ENCODE data around the gene FBH1. TPM values are rescaled to one million over a fixed set of nuclear protein-coding genes. Genes with fewer than 3 reads are reported as not detected.
"Not testable (repeated sequence)": the region's sequence is repeated elsewhere in the genome, so short reads cannot be mapped to it uniquely, and the experiment has no call there.

The FBH1 gene
- total and polyA plus RNA-seq, 4 donors, result 39.4 to 93.2 (median 63.8) TPM

DNA sequence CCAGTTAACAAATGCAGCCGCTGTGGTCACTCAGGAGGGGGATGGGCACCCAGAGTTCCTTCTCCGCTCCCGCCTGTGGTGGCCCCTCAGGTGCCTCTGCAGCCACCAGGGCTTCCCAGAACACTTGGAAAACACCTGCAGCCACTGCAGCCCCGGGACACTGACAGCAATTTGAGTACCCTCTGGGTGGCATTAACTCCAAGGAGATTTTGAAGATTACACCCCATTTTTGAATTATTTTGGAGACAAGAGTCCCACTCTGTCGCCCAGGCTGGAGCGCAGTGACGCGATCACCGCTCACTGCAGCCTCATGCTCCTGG is 55.1 kb downstream of the FBH1 start:
- WGBS, 2 donors, result 68 to 69% methylated on average over 9 of the region's 9 CpGs
- peak overlapping the region in 1 of 2 donors; percentile 26 for H3K9ac ChIP-seq (ENCODE audit: insufficient read depth in 1 of 2, low read length in 2 of 2)
- no peak for ATAC-seq (ENCODE audit: insufficient read depth, low FRiP score)
- peaks cover 0 to 3% (median 0%) of the 10 kb centered on the region in 3 donors for H3K27me3 ChIP-seq (ENCODE audit: control insufficient read depth in 3 of 3, insufficient read depth in 3 of 3, low read length in 2 of 3)
- no peaks in the 10 kb centered on the region for H3K36me3 ChIP-seq (ENCODE audit: control insufficient read depth in 4 of 4, insufficient read depth in 4 of 4, low read length in 4 of 4)
- DNase-seq, result no peak
- H3K27ac ChIP-seq (ENCODE audit: low read depth in 1 of 2, low read length in 1 of 2), result peak overlapping the region; percentile 87 to 93
- no peaks in the 10 kb centered on the region for H3K9me3 ChIP-seq (ENCODE audit: control insufficient read depth in 4 of 4, insufficient read depth in 3 of 4, low read length in 3 of 4)
- H3K4me1 ChIP-seq (ENCODE audit: control insufficient read depth in 5 of 5, insufficient read depth in 5 of 5, low read length in 5 of 5), result peaks cover 6 to 35% (median 17%) of the 10 kb centered on the region in 5 donors
- TF ChIP-seq, protein P1, sequence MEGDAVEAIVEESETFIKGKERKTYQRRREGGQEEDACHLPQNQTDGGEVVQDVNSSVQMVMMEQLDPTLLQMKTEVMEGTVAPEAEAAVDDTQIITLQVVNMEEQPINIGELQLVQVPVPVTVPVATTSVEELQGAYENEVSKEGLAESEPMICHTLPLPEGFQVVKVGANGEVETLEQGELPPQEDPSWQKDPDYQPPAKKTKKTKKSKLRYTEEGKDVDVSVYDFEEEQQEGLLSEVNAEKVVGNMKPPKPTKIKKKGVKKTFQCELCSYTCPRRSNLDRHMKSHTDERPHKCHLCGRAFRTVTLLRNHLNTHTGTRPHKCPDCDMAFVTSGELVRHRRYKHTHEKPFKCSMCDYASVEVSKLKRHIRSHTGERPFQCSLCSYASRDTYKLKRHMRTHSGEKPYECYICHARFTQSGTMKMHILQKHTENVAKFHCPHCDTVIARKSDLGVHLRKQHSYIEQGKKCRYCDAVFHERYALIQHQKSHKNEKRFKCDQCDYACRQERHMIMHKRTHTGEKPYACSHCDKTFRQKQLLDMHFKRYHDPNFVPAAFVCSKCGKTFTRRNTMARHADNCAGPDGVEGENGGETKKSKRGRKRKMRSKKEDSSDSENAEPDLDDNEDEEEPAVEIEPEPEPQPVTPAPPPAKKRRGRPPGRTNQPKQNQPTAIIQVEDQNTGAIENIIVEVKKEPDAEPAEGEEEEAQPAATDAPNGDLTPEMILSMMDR (IDR thresholded peaks at IDR 0.05; ENCODE audit: control extremely low read depth, extremely low read depth), result no peak
- peak overlapping the region; percentile 28 for H3K4me3 ChIP-seq

DNA sequence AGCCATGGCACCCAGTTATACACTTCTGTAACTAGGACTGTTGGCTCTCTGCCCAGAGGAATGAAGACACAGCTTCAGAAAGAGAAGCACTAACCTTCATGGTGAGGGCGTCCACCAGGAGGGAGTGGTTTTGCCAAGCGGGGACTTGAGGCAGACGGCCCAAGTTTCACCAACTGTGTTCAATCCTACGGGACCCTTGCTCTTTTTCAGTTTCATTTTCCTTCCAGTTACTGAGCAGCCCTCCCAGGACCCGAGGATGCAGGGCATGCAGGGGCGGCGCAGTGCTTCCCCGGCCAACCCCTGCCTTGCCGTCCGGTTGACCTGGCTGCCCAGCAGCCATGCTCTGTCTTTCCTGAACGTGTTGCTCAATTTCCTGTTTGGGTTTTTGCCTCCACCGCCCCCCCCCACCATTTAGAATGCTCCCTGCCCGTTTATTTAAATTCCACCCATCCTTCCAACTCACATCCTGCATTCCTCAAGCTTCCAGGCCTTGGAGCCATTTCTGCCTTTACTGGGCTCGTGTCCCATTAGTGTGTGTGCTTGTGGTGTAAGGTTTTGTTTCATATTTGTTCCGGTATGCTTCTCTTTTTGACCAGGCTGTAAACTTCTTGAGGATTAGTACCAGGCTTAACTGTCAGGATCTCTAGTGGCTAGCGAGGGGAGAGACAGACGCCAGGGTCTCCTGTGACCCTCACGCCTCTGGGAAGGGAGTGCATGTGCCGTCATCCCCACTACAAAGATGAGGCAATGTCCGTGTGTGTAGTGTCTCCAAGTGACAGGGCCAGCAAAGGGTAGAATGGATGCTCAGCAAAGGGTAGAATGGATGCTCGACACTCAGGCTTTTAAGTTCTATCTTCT is 55.7 kb downstream of the FBH1 start:
- Histone ChIP-seq H3K4me1 (ENCODE audit: control insufficient read depth in 5 of 5, insufficient read depth in 5 of 5, low read length in 5 of 5) (peaks cover 6 to 35% (median 17%) of the 10 kb centered on the region in 5 donors), H3K4me3 (peak overlapping the region; percentile 28), H3K27ac (ENCODE audit: low read depth in 1 of 2, low read length in 1 of 2) (peak overlapping the region; percentile 87 to 93), H3K9ac (ENCODE audit: insufficient read depth in 1 of 2, low read length in 2 of 2) (peak overlapping the region in 1 of 2 donors; percentile 76), H3K36me3 (ENCODE audit: control insufficient read depth in 4 of 4, insufficient read depth in 4 of 4, low read length in 4 of 4) (no peaks in the 10 kb centered on the region), H3K9me3 (ENCODE audit: control insufficient read depth in 4 of 4, insufficient read depth in 3 of 4, low read length in 3 of 4) (no peaks in the 10 kb centered on the region), H3K27me3 (ENCODE audit: control insufficient read depth in 3 of 3, insufficient read depth in 3 of 3, low read length in 2 of 3) (peaks cover 0 to 3% (median 0%) of the 10 kb centered on the region in 3 donors)
- 19 to 33% methylated on average over 20 to 21 of the region's 21 CpGs for WGBS, 2 donors
- TF ChIP-seq, protein P1 (IDR thresholded peaks at IDR 0.05; ENCODE audit: control extremely low read depth, extremely low read depth), result no peak
- peak; percentile 79 to 91 (median 86) for DNase-seq
- no peak for ATAC-seq (ENCODE audit: insufficient read depth, low FRiP score)

GRCh38 chr10:5946419-5946775 is 56.4 kb downstream of the FBH1 start:
- 77 to 85% methylated on average over 10 of the region's 10 CpGs for WGBS, 2 donors
- Histone ChIP-seq H3K4me1 (ENCODE audit: control insufficient read depth in 5 of 5, insufficient read depth in 5 of 5, low read length in 5 of 5) (peaks cover 6 to 35% (median 15%) of the 10 kb centered on the region in 5 donors), H3K9ac (ENCODE audit: insufficient read depth in 1 of 2, low read length in 2 of 2) (peak overlapping the region in 1 of 2 donors; percentile 76)

GRCh38 chr10:5946786-5947185 is 56.7 kb downstream of the FBH1 start:
- Histone ChIP-seq H3K36me3 (ENCODE audit: control insufficient read depth in 4 of 4, insufficient read depth in 4 of 4, low read length in 4 of 4) (no peaks in the 10 kb centered on the region), H3K4me3 (no peak overlapping the region), H3K9ac (ENCODE audit: insufficient read depth in 1 of 2, low read length in 2 of 2) (no peak overlapping the region), H3K9me3 (ENCODE audit: control insufficient read depth in 4 of 4, insufficient read depth in 3 of 4, low read length in 3 of 4) (no peaks in the 10 kb centered on the region), H3K27ac (ENCODE audit: low read depth in 1 of 2, low read length in 1 of 2) (peak overlapping the region in 1 of 2 donors; percentile 61), H3K4me1 (ENCODE audit: control insufficient read depth in 5 of 5, insufficient read depth in 5 of 5, low read length in 5 of 5) (peaks cover 6 to 35% (median 15%) of the 10 kb centered on the region in 5 donors), H3K27me3 (ENCODE audit: control insufficient read depth in 3 of 3, insufficient read depth in 3 of 3, low read length in 2 of 3) (peaks cover 0 to 3% (median 0%) of the 10 kb centered on the region in 3 donors)
- ATAC-seq (ENCODE audit: insufficient read depth, low FRiP score), result no peak
- TF ChIP-seq, protein P1 (IDR thresholded peaks at IDR 0.05; ENCODE audit: control extremely low read depth, extremely low read depth), result no peak
- DNase-seq, result no peak
- WGBS, 2 donors, result 78 to 80% methylated on average over 8 of the region's 8 CpGs

More at GRCh38 chr10:5946419-5946775, 56.4 kb downstream of the FBH1 start:
- H3K27ac ChIP-seq (ENCODE audit: low read depth in 1 of 2, low read length in 1 of 2), result peak overlapping the region; percentile 82 to 93
- not testable (repeated sequence) for H3K9me3 ChIP-seq (ENCODE audit: control insufficient read depth in 4 of 4, insufficient read depth in 3 of 4, low read length in 3 of 4); H3K4me3 ChIP-seq; ATAC-seq (ENCODE audit: insufficient read depth, low FRiP score); DNase-seq; H3K36me3 ChIP-seq (ENCODE audit: control insufficient read depth in 4 of 4, insufficient read depth in 4 of 4, low read length in 4 of 4); H3K27me3 ChIP-seq (ENCODE audit: control insufficient read depth in 3 of 3, insufficient read depth in 3 of 3, low read length in 2 of 3)

Measured in lung (tissue), 12 donors.